Endothelial cell (in vitro differentiated cells): Measurements from ENCODE around the gene SLC6A11. TPM values are rescaled to one million over a fixed set of nuclear protein-coding genes. Genes with fewer than 3 reads are reported as not detected.

Experiments
- DNase-seq: peaks from one replicate; pipeline ENCODE4 v3.0.0; 2021; ENCODE audit warnings: low spot score
- H3K27ac Mint-ChIP-seq: one replicate; pipeline ENCODE4 v1.8.0; 2021; ENCODE audit warnings: mixed read lengths, inconsistent platforms; ENCODE audit not compliant: unreplicated experiment
- H3K27me3 Mint-ChIP-seq: one replicate; pipeline ENCODE4 v1.8.0; 2021; ENCODE audit warnings: mild to moderate bottlenecking, moderate library complexity, mixed read lengths, inconsistent platforms; ENCODE audit not compliant: unreplicated experiment
- H3K36me3 Mint-ChIP-seq: one replicate; pipeline ENCODE4 v1.8.0; 2021; ENCODE audit warnings: mild to moderate bottlenecking, low read depth, mixed read lengths, inconsistent platforms; ENCODE audit not compliant: unreplicated experiment
- H3K4me1 Mint-ChIP-seq: one replicate; pipeline ENCODE4 v1.8.0; 2021; ENCODE audit warnings: mild to moderate bottlenecking, mixed read lengths, inconsistent platforms; ENCODE audit not compliant: unreplicated experiment
- H3K4me3 Mint-ChIP-seq: one replicate; pipeline ENCODE4 v1.8.0; 2021; ENCODE audit warnings: mild to moderate bottlenecking, mixed read lengths, inconsistent platforms; ENCODE audit not compliant: unreplicated experiment
- H3K9me3 Mint-ChIP-seq: one replicate; pipeline ENCODE4 v1.8.0; 2021; ENCODE audit warnings: mixed read lengths, inconsistent platforms; ENCODE audit not compliant: unreplicated experiment
- total RNA-seq: library from RNA; stranded (reverse); fragmentation: NEBNext Ultra II Directional; extraction: Animal tissue kit (Norgen Biotek cat#: 25700); gene quantifications from one replicate; pipeline ENCODE4 v1.2.1, GENCODE V29; 2021; ENCODE audit not compliant: unreplicated experiment
- TF ChIP-seq, protein P1 (sequence below): fragments of 200-600 bp; sonication (generic); IDR thresholded peaks from one replicate; pipeline ENCODE4 v1.5.0; 2021; ENCODE audit warnings: antibody characterized with exemption; ENCODE audit not compliant: unreplicated experiment

Gene SLC6A11
- total RNA-seq, 1 donor from 2014 or later = 0.15 TPM

DNA sequence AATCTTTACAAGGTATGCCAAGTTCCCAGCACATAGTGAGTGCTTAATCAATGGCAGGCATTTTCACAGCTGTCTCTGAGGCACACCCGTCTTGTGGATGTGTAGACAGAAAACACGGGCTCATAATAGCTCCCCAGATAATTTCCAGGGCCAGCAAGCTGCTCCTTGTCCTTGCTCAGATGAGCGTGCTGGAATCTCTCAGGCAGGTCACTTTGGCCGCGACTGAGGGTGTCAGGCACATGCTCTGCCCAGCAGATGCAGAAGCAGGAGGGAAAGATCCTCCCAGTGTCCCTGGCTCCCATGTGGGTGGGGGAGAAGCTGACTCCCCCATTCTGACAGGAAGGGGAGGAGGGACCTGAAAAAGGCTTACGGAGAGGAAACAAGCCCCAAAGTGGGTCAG, 141.0 kb downstream of the SLC6A11 start:
- Mint-ChIP-seq H3K27me3 (peaks cover 5% of the 10 kb centered on the region), H3K4me1 (no peaks in the 10 kb centered on the region), H3K36me3 (no peaks in the 10 kb centered on the region), H3K27ac (no peak overlapping the region), H3K9me3 (no peaks in the 10 kb centered on the region), H3K4me3 (no peak overlapping the region)
- DNase-seq = no peak
- TF ChIP-seq, protein P1, sequence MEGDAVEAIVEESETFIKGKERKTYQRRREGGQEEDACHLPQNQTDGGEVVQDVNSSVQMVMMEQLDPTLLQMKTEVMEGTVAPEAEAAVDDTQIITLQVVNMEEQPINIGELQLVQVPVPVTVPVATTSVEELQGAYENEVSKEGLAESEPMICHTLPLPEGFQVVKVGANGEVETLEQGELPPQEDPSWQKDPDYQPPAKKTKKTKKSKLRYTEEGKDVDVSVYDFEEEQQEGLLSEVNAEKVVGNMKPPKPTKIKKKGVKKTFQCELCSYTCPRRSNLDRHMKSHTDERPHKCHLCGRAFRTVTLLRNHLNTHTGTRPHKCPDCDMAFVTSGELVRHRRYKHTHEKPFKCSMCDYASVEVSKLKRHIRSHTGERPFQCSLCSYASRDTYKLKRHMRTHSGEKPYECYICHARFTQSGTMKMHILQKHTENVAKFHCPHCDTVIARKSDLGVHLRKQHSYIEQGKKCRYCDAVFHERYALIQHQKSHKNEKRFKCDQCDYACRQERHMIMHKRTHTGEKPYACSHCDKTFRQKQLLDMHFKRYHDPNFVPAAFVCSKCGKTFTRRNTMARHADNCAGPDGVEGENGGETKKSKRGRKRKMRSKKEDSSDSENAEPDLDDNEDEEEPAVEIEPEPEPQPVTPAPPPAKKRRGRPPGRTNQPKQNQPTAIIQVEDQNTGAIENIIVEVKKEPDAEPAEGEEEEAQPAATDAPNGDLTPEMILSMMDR = no peak

DNA sequence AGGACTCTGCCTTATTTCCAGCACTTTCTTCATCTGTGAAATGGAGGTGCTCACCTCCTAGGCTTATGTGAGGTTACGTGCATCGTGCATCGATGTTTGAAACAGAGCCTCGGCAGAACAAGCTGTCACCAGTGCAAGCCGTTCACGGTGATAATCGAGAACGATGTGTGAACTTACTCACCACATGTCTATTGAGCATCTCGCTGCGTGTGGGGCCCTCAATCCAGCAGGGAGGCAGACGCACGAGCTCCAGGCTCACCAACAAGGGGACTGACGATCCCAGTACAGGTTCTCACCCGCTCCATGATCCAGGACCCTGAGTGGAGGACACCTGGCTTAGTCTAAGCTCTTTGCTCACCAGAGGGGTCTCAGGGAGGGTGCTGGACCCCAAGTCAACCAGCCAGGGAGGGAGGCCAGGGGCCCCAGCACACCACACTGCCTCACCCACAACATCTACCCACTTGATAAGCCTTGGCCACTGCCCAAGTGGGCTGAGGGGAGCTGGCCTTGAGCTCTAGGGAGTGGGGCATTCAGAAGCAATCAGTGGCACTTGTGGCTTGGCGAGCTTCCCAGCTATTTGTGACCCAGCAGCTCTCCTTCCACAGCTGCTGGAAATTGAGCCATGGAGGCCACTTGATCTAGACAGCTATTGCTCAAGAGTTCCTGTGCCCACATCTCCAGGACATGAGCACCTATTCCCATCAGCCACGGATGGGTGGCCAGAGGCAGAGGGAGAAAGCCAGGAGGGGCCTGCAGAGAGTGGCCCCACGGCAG, 142.1 kb downstream of the SLC6A11 start:
- Mint-ChIP-seq H3K9me3 (no peaks in the 10 kb centered on the region), H3K4me1 (no peaks in the 10 kb centered on the region), H3K27ac (no peak overlapping the region), H3K27me3 (peaks cover 5% of the 10 kb centered on the region), H3K36me3 (no peaks in the 10 kb centered on the region), H3K4me3 (no peak overlapping the region)
- TF ChIP-seq, protein P1 = no peak
- DNase-seq = no peak

DNA sequence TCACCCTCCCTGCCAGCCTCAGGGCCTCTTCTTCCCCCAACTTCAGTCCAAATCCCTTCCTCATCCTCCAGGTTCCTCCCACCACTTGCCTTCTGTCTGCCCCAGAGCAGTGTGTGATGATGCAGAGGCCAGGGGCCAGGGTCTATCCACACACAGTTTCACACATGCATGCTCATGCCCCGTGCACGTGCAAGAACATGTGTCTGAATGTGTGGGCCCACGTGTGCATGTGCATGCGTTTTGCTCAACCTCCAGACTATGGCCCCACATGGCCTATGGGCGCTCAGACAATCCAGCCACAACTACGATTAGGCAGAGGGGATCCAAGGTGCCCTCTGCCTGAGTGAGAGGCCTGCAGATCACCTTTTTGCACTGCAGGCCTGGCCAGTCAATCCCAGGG, 144.2 kb downstream of the SLC6A11 start:
- no peaks in the 10 kb centered on the region for H3K4me1 Mint-ChIP-seq
- H3K9me3 Mint-ChIP-seq = no peaks in the 10 kb centered on the region
- no peak overlapping the region for H3K4me3 Mint-ChIP-seq
- DNase-seq = no peak
- no peaks in the 10 kb centered on the region for H3K36me3 Mint-ChIP-seq
- H3K27ac Mint-ChIP-seq = no peak overlapping the region
- TF ChIP-seq, protein P1 = no peak
- no peaks in the 10 kb centered on the region for H3K27me3 Mint-ChIP-seq

DNA sequence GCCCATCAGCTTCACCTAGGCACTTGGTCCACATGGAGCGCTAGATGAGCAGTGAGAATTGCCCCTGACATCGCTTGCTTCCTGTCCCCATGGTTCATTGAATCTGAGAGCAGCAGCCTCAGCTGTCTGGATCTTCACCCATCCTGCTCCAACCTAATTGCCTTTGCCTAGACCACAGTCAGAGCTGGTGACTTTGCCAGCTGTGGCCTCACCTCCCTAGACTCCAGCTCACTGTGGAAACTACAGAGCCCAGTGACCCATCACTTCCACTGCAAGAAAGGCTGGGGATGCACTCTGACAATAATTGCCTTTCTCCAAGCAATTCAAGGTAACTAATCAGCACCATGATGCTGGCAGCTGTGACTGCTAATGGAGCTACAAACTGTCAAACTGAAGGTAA, 145.9 kb downstream of the SLC6A11 start:
- H3K36me3 Mint-ChIP-seq = no peaks in the 10 kb centered on the region
- no peak for DNase-seq
- H3K27ac Mint-ChIP-seq = no peak overlapping the region
- H3K4me1 Mint-ChIP-seq = no peaks in the 10 kb centered on the region
- TF ChIP-seq, protein P1 = no peak
- H3K4me3 Mint-ChIP-seq = no peak overlapping the region
- no peaks in the 10 kb centered on the region for H3K9me3 Mint-ChIP-seq
- H3K27me3 Mint-ChIP-seq = peaks cover 4% of the 10 kb centered on the region

DNA sequence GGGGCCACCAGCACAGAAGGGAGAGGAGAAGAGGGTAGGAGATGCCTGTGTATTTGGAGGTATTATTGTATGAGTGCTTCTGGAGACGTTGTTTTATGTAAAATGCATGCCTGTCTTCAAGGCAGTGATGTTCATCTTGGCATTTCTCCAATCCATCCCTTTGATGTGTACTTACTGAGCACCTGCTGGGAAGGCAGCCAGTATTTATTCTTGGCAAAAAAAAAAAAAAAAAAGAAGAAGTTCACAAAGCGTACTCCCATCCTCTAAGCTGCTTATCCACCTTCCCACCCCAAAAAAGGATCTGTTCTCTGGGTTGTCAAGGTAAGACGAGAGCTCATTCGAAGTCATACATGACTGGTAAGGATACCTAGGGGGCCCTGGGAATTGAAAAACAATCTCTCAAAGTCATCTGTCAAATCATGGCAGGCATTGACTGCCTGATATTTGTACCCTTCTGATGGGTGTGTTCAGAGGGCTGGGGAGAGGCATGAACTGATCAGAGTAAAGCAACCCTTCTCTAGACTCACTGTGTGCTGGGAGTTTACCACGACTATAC, 146.5 kb downstream of the SLC6A11 start:
- Mint-ChIP-seq H3K27ac (no peak overlapping the region), H3K9me3 (no peaks in the 10 kb centered on the region), H3K27me3 (peaks cover 4% of the 10 kb centered on the region), H3K36me3 (no peaks in the 10 kb centered on the region), H3K4me1 (no peaks in the 10 kb centered on the region), H3K4me3 (no peak overlapping the region)
- no peak for DNase-seq
- TF ChIP-seq, protein P1 = no peak
